Head of caudate nucleus (tissue), 42 donors: ENCODE data around the gene HHATL.

ENCODE experiments used
- DNase-seq, 42 donors: peaks; one replicate each; pipeline versions ENCODE4 v3.0.0 to v3.0.0-alpha.2; 2020 to 2021; ENCODE audit warnings: mixed read lengths in 7 of 42
- intact Hi-C: fragments of 100-400 bp; cut with DNase I; formaldehyde crosslinking; loops from one replicate; pipeline ENCODE4 v1.15.0; 2022

The HHATL gene

GRCh38 chr3:42702066-42702951, at the start of gene HHATL:
Gene HHATL (minus strand): TSS chr3:42702798. CDS start chr3:42700826, 1,972 bp downstream.
- DNase-seq, result peak in 41 of 42 donors; percentile 31 to 86 (median 62)
- intact Hi-C loops, result no loop called here

- intact Hi-C loops, result no loop called here
- peak in 3 of 42 donors; percentile 6 to 29 (median 28) for DNase-seq
Measured at GRCh38 chr3:42751609-42752008, 49.0 kb upstream of the HHATL start.

- intact Hi-C loops, result no loop called here
- DNase-seq, result peak in 2 of 42 donors; percentile 8 to 14
Measured at GRCh38 chr3:42750834-42751233, 48.2 kb upstream of the HHATL start.

- intact Hi-C loops, result loop anchor here (5.0 kb wide), 2 partner anchors 97 to 167 kb away; partner anchors contain the start of genes SEC22C and ZBTB47
- peak in 37 of 42 donors; percentile 38 to 87 (median 71) for DNase-seq
Measured at GRCh38 chr3:42749753-42750231, 47.2 kb upstream of the HHATL start.

- DNase-seq, result peak in 5 of 42 donors; percentile 15 to 39 (median 32)
- intact Hi-C loops, result loop anchor here (5.0 kb wide), 2 partner anchors 97 to 167 kb away; partner anchors contain the start of genes SEC22C and ZBTB47
Measured at GRCh38 chr3:42749025-42749752, 46.6 kb upstream of the HHATL start.

GRCh38 chr3:42747581-42747980, 45.0 kb upstream of the HHATL start:
- intact Hi-C loops, result loop anchor here (5.0 kb wide), 2 partner anchors 95 to 165 kb away; partner anchors contain the start of genes SEC22C and ZBTB47
- DNase-seq, result peak in 24 of 42 donors; percentile 42 to 80 (median 60)

GRCh38 chr3:42746455-42747450, 44.2 kb upstream of the HHATL start:
- intact Hi-C loops, result loop anchor here (5.0 kb wide), 2 partner anchors 94 to 164 kb away; partner anchors contain the start of genes SEC22C and ZBTB47
- DNase-seq, result peak in 17 of 42 donors; percentile 35 to 73 (median 58)

GRCh38 chr3:42745776-42746454, 43.3 kb upstream of the HHATL start:
- intact Hi-C loops, result loop anchor here (5.0 kb wide), 2 partner anchors 94 to 164 kb away; partner anchors contain the start of genes SEC22C and ZBTB47
- peak in 6 of 42 donors; percentile 6 to 44 (median 23) for DNase-seq

GRCh38 chr3:42745291-42745745, 42.7 kb upstream of the HHATL start:
- DNase-seq, result peak in 4 of 42 donors; percentile 2 to 30 (median 17)

GRCh38 chr3:42743204-42743995, 40.8 kb upstream of the HHATL start:
- DNase-seq, result peak in 7 of 42 donors; percentile 5 to 37 (median 26)
- intact Hi-C loops, result no loop called here

More at GRCh38 chr3:42745291-42745745, 42.7 kb upstream of the HHATL start:
- intact Hi-C loops, result loop anchor here (5.0 kb wide), 2 partner anchors 93 to 163 kb away; partner anchors contain the start of genes SEC22C and ZBTB47

GRCh38 chr3:42742688-42743087, 40.1 kb upstream of the HHATL start:
- intact Hi-C loops, result no loop called here

GRCh38 chr3:42742259-42742658, 39.7 kb upstream of the HHATL start:
- intact Hi-C loops, result no loop called here

More at GRCh38 chr3:42742688-42743087, 40.1 kb upstream of the HHATL start:
- DNase-seq, result peak in 5 of 42 donors; percentile 6 to 40 (median 24)

GRCh38 chr3:42741796-42742195, 39.2 kb upstream of the HHATL start:
- intact Hi-C loops, result no loop called here
- peak in 6 of 42 donors; percentile 1 to 41 (median 20) for DNase-seq

More at GRCh38 chr3:42742259-42742658, 39.7 kb upstream of the HHATL start:
- DNase-seq, result peak in 6 of 42 donors; percentile 2 to 36 (median 22)

- intact Hi-C loops, result no loop called here
Measured at GRCh38 chr3:42739401-42740158, 37.0 kb upstream of the HHATL start.

GRCh38 chr3:42736531-42736930, 33.9 kb upstream of the HHATL start:
- DNase-seq, result no peak
- intact Hi-C loops, result no loop called here

More at GRCh38 chr3:42739401-42740158, 37.0 kb upstream of the HHATL start:
- DNase-seq, result peak; percentile 74 to 98 (median 86)
